ENCODE results near the gene CPLX3. TPM values are rescaled to one million over a fixed set of nuclear protein-coding genes. Genes with fewer than 3 reads are reported as not detected.
A peak's percentile ranks its signal among the peaks of the same experiment; 100 is the strongest.

The CPLX3 gene
- total and polyA plus RNA-seq, 2 donors (not counting 1 experiment from before 2014, with no cell fraction given) = not detected

GRCh38 chr15:74794248-74794969 is 32.0 kb upstream of the CPLX3 start:
- H4K20me1 ChIP-seq (ENCODE audit: control insufficient read depth, extremely low read depth, insufficient read depth, low read length) = no peaks in the 10 kb centered on the region
- H3K36me3 ChIP-seq (ENCODE audit: control insufficient read depth, insufficient read depth, low read length) = peaks cover 8% of the 10 kb centered on the region
- peaks cover 51% of the 10 kb centered on the region for H3K79me2 ChIP-seq (ENCODE audit: control insufficient read depth, insufficient read depth, low read length)
- H3K4me2 ChIP-seq (ENCODE audit: extremely low read depth, insufficient read depth, low read length) = no peak overlapping the region
- no peaks in the 10 kb centered on the region for H3K27me3 ChIP-seq (ENCODE audit: control insufficient read depth, insufficient read depth, low read length)
- peaks cover 22% of the 10 kb centered on the region for H3K4me1 ChIP-seq (ENCODE audit: control insufficient read depth, extremely low read depth, insufficient read depth, low read length)
- DNase-seq (ENCODE audit: low read depth in 2 of 2) = no peak
- TF ChIP-seq EZH2 (IDR thresholded peaks at IDR 0.05; ENCODE audit: low read length, missing control alignments) (no peak), CTCF (conservative IDR thresholded peaks at IDR 0.05 in 1 of 2, IDR thresholded peaks at IDR 0.05 in 1 of 2; ENCODE audit: low read depth in 1 of 2, low read length in 2 of 2) (no peak)
- no peak overlapping the region for H3K27ac ChIP-seq (ENCODE audit: insufficient read depth, low read length)
- no peaks in the 10 kb centered on the region for H3K9me3 ChIP-seq (ENCODE audit: control insufficient read depth, insufficient read depth, low read depth, low read length)
- H3K9ac ChIP-seq (ENCODE audit: insufficient read depth, low read length) = no peak overlapping the region
- H2AFZ ChIP-seq (ENCODE audit: low read length) = no peak overlapping the region
- H3K4me3 ChIP-seq (replicated peaks in 1 of 4; ENCODE audit: control extremely low read depth in 1 of 4, insufficient read depth in 1 of 4, low read depth in 3 of 4, low read length in 4 of 4) = no peak overlapping the region

GRCh38 chr15:74794970-74795349 is 31.5 kb upstream of the CPLX3 start:
- no peak overlapping the region for H3K4me2 ChIP-seq (ENCODE audit: extremely low read depth, insufficient read depth, low read length)
- no peak overlapping the region for H3K9ac ChIP-seq (ENCODE audit: insufficient read depth, low read length)
- no peak overlapping the region for H2AFZ ChIP-seq (ENCODE audit: low read length)
- no peaks in the 10 kb centered on the region for H3K9me3 ChIP-seq (ENCODE audit: control insufficient read depth, insufficient read depth, low read depth, low read length)
- H4K20me1 ChIP-seq (ENCODE audit: control insufficient read depth, extremely low read depth, insufficient read depth, low read length) = no peaks in the 10 kb centered on the region
- H3K36me3 ChIP-seq (ENCODE audit: control insufficient read depth, insufficient read depth, low read length) = peaks cover 11% of the 10 kb centered on the region
- TF ChIP-seq CTCF (conservative IDR thresholded peaks at IDR 0.05 in 1 of 2, IDR thresholded peaks at IDR 0.05 in 1 of 2; ENCODE audit: low read depth in 1 of 2, low read length in 2 of 2) = no peak
- TF ChIP-seq EZH2 (IDR thresholded peaks at IDR 0.05; ENCODE audit: low read length, missing control alignments) = no peak
- no peak overlapping the region for H3K27ac ChIP-seq (ENCODE audit: insufficient read depth, low read length)
- no peaks in the 10 kb centered on the region for H3K27me3 ChIP-seq (ENCODE audit: control insufficient read depth, insufficient read depth, low read length)
- H3K79me2 ChIP-seq (ENCODE audit: control insufficient read depth, insufficient read depth, low read length) = peaks cover 47% of the 10 kb centered on the region
- no peak overlapping the region for H3K4me3 ChIP-seq (replicated peaks in 1 of 4; ENCODE audit: control extremely low read depth in 1 of 4, insufficient read depth in 1 of 4, low read depth in 3 of 4, low read length in 4 of 4)
- DNase-seq (ENCODE audit: low read depth in 2 of 2) = no peak
- H3K4me1 ChIP-seq (ENCODE audit: control insufficient read depth, extremely low read depth, insufficient read depth, low read length) = peaks cover 19% of the 10 kb centered on the region

GRCh38 chr15:74795966-74796625 is 30.3 kb upstream of the CPLX3 start:
- Histone ChIP-seq H3K9ac (ENCODE audit: insufficient read depth, low read length) (no peak overlapping the region), H2AFZ (ENCODE audit: low read length) (no peak overlapping the region), H3K27ac (ENCODE audit: insufficient read depth, low read length) (no peak overlapping the region), H3K4me1 (ENCODE audit: control insufficient read depth, extremely low read depth, insufficient read depth, low read length) (peaks cover 14% of the 10 kb centered on the region), H3K4me3 (replicated peaks in 1 of 4; ENCODE audit: control extremely low read depth in 1 of 4, insufficient read depth in 1 of 4, low read depth in 3 of 4, low read length in 4 of 4) (no peak overlapping the region), H4K20me1 (ENCODE audit: control insufficient read depth, extremely low read depth, insufficient read depth, low read length) (no peaks in the 10 kb centered on the region), H3K4me2 (ENCODE audit: extremely low read depth, insufficient read depth, low read length) (no peak overlapping the region), H3K79me2 (ENCODE audit: control insufficient read depth, insufficient read depth, low read length) (peaks cover 47% of the 10 kb centered on the region), H3K9me3 (ENCODE audit: control insufficient read depth, insufficient read depth, low read depth, low read length) (no peaks in the 10 kb centered on the region), H3K36me3 (ENCODE audit: control insufficient read depth, insufficient read depth, low read length) (peaks cover 11% of the 10 kb centered on the region), H3K27me3 (ENCODE audit: control insufficient read depth, insufficient read depth, low read length) (no peaks in the 10 kb centered on the region)
- DNase-seq (ENCODE audit: low read depth in 2 of 2) = peak in 1 of 2 donors; percentile 16
- no peak for TF ChIP-seq EZH2 (IDR thresholded peaks at IDR 0.05; ENCODE audit: low read length, missing control alignments)
- TF ChIP-seq CTCF (conservative IDR thresholded peaks at IDR 0.05 in 1 of 2, IDR thresholded peaks at IDR 0.05 in 1 of 2; ENCODE audit: low read depth in 1 of 2, low read length in 2 of 2) = no peak

All from fibroblast of lung (primary cell).